Right lobe of liver (tissue), 6 donors: Measurements from ENCODE around the gene ARL15. TPM values are rescaled to one million over a fixed set of nuclear protein-coding genes. Genes with fewer than 3 reads are reported as not detected.

Experiments used
- ATAC-seq, 4 donors: fragments of 200-7000 bp; cut with Tn5 transposase; one replicate each; pipeline ENCODE4 v1.9.1; 2020; ENCODE audit warnings: mild to moderate bottlenecking in 4 of 4, moderate library complexity in 4 of 4
- DNase-seq, 3 donors: peaks; one replicate each; pipeline ENCODE4 v3.0.0-alpha.2; 2020
- H3K27ac ChIP-seq, 3 donors: fragments of 200-600 bp; one replicate each; pipeline ENCODE4 v1.8.0; 2022
- H3K27me3 ChIP-seq, 2 donors: fragments of 200-600 bp; one replicate each; pipeline ENCODE4 v1.8.0; 2022
- H3K36me3 ChIP-seq, 4 donors: fragments of 200-600 bp; sonication (generic) in 1 of 4; one replicate each; pipeline versions ENCODE4 v1.5.1 to v1.8.0; 2017 to 2022; ENCODE audit warnings: control low read depth in 1 of 4
- H3K4me1 ChIP-seq, 4 donors: fragments of 200-600 bp; sonication (generic) in 1 of 4; one replicate each; pipeline versions ENCODE4 v1.5.1 to v1.8.0; 2017 to 2022; ENCODE audit warnings: control low read depth in 1 of 4
- H3K4me3 ChIP-seq, 3 donors: fragments of 200-600 bp; one replicate each; pipeline ENCODE4 v1.8.0; 2022
- H3K9me3 ChIP-seq, 4 donors: fragments of 200-600 bp; sonication (generic) in 1 of 4; one replicate each; pipeline versions ENCODE4 v1.5.1 to v1.8.0; 2017 to 2022; ENCODE audit warnings: control low read depth in 1 of 4
- CTCF ChIP-seq, 4 donors: fragments of 200-600 bp in 3 of 4; fragments of 450-650 bp in 1 of 4; IDR thresholded peaks; one replicate each; pipeline versions ENCODE4 v1.5.1 to v1.8.0; 2016 to 2022; ENCODE audit warnings: antibody characterized with exemption in 4 of 4, mild to moderate bottlenecking in 2 of 4
- POLR2A ChIP-seq: fragments of 450-650 bp; IDR thresholded peaks from one replicate; pipeline ENCODE4 v1.6.1; 2017; ENCODE audit warnings: antibody characterized with exemption, mild to moderate bottlenecking
- WGBS: methylation state at CpG from one replicate; pipeline ENCODE4 v1.1.6; 2018; ENCODE audit warnings: low coverage, low lambda C conversion rate; ENCODE audit not compliant: insufficient coverage; ENCODE audit errors: missing lambda C conversion rate; 5-methylcytosine and 5-hydroxymethylcytosine counted together
- intact Hi-C, 2 donors: fragments of 100-400 bp; cut with DNase I; formaldehyde crosslinking; loops; one replicate each; pipeline versions ENCODE4 v1.11.2 to v1.14.1; 2022
- total RNA-seq, 6 experiments: library from RNA; depleted of rRNA in 2 of 6; stranded (reverse); fragments of >200 nt in 2 of 6; fragmentation: NEBNext Ultra II Directional in 3 of 6; extraction: Animal tissue kit (Norgen Biotek cat#: 25700) in 3 of 6; gene quantifications; one replicate each; pipeline versions ENCODE4 v1.1.0 to v1.2.4, GENCODE V29; 2016 to 2023
- donor health status: DM: no; HTN: yes; CAD: no.
- donor health status: DM: no; HTN: no; CAD: no.
- donor health status: DM: no; HTN: no; CAD: no.
- donor health status: DM: no; HTN: yes; CAD: no.
- donor health status: DM: no; HTN: yes; CAD: no.

Gene ARL15
- total RNA-seq, 6 experiments from 2014 or later = 6.3 to 16.5 (median 9.6) TPM

GRCh38 chr5:53950621-53951020, 359.8 kb downstream of the ARL15 start:
- Histone ChIP-seq H3K36me3 (no peaks in the 10 kb centered on the region), H3K4me3 (no peak overlapping the region), H3K9me3 (no peaks in the 10 kb centered on the region), H3K27me3 (no peaks in the 10 kb centered on the region), H3K27ac (no peak overlapping the region), H3K4me1 (no peaks in the 10 kb centered on the region)
- DNase-seq (no peak), ATAC-seq (no peak)
- WGBS = 77% methylated on average over 3 of the region's 3 CpGs
- intact Hi-C loops = no loop called here
- TF ChIP-seq POLR2A (no peak), CTCF (IDR thresholded peaks at IDR 0.05) (no peak)

GRCh38 chr5:53948598-53948997, 361.8 kb downstream of the ARL15 start:
- Histone ChIP-seq H3K9me3 (no peaks in the 10 kb centered on the region), H3K27ac (no peak overlapping the region), H3K27me3 (no peaks in the 10 kb centered on the region), H3K4me3 (no peak overlapping the region), H3K4me1 (no peaks in the 10 kb centered on the region), H3K36me3 (no peaks in the 10 kb centered on the region)
- intact Hi-C loops = no loop called here
- 89% methylated on average over 4 of the region's 4 CpGs for WGBS
- TF ChIP-seq CTCF (IDR thresholded peaks at IDR 0.05) (no peak), POLR2A (no peak)
- no peak for ATAC-seq
- DNase-seq = no peak

- Histone ChIP-seq H3K4me1 (no peaks in the 10 kb centered on the region), H3K4me3 (no peak overlapping the region), H3K9me3 (no peaks in the 10 kb centered on the region), H3K36me3 (no peaks in the 10 kb centered on the region), H3K27ac (no peak overlapping the region), H3K27me3 (no peaks in the 10 kb centered on the region)
- 100% methylated on average over 2 of the region's 5 CpGs for WGBS
- no peak for TF ChIP-seq CTCF (IDR thresholded peaks at IDR 0.05)
- TF ChIP-seq POLR2A = no peak
- intact Hi-C loops = no loop called here
- no peak for DNase-seq
- ATAC-seq = no peak
Observed at GRCh38 chr5:53946405-53947100, 363.8 kb downstream of the ARL15 start.

- H3K4me1 ChIP-seq = no peaks in the 10 kb centered on the region
- TF ChIP-seq POLR2A = no peak
- TF ChIP-seq CTCF (IDR thresholded peaks at IDR 0.05) = no peak
- ATAC-seq (no peak), DNase-seq (no peak)
- H3K27ac ChIP-seq = no peak overlapping the region
- no peaks in the 10 kb centered on the region for H3K36me3 ChIP-seq
- no peaks in the 10 kb centered on the region for H3K27me3 ChIP-seq
- WGBS = 85% methylated on average over 7 of the region's 7 CpGs
- no peaks in the 10 kb centered on the region for H3K9me3 ChIP-seq
- intact Hi-C loops = no loop called here
- no peak overlapping the region for H3K4me3 ChIP-seq
Observed at GRCh38 chr5:53944981-53945380, 365.4 kb downstream of the ARL15 start.

GRCh38 chr5:53943938-53944337, 366.4 kb downstream of the ARL15 start:
- H3K4me3 ChIP-seq = no peak overlapping the region
- no peaks in the 10 kb centered on the region for H3K36me3 ChIP-seq
- 92% methylated on average over 1 of the region's 1 CpG for WGBS
- TF ChIP-seq CTCF (IDR thresholded peaks at IDR 0.05) = no peak
- no peak for TF ChIP-seq POLR2A
- no peak for ATAC-seq
- intact Hi-C loops = no loop called here
- no peaks in the 10 kb centered on the region for H3K4me1 ChIP-seq
- H3K27ac ChIP-seq = no peak overlapping the region
- H3K27me3 ChIP-seq = no peaks in the 10 kb centered on the region
- DNase-seq = no peak
- no peaks in the 10 kb centered on the region for H3K9me3 ChIP-seq
